Measurements from ENCODE around the gene EGLN3. TPM values are rescaled to one million over a fixed set of nuclear protein-coding genes. Genes with fewer than 3 reads are reported as not detected.

The EGLN3 gene
- total RNA-seq, 4 donors from 2014 or later, result 3.1 to 19.2 (median 4.7) TPM

DNA sequence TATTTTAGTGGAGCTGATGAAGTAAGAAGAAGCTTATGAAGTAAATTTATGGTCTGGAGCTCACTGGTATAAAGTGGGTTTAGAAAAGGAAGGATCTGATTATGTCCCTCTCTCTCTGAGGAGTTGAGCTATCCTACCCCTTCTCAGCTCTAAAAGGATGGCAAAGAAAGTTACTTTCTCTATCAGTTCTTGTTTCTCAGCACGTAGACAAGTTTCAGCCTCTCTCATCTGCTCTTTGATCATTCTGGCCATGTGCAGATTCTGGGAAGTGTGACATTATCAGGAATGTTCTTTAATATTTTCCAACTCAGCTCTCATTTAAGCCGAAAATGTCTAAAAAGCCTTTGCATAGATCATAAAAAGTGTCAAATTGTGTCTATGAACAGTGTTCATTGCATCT lies 5.8 kb upstream of the EGLN3 start:
- no peak for DNase-seq (ENCODE audit: low spot score)
- no peak for TF ChIP-seq CTCF (IDR thresholded peaks at IDR 0.05)
- ATAC-seq (ENCODE audit: low FRiP score), result no peak

DNA sequence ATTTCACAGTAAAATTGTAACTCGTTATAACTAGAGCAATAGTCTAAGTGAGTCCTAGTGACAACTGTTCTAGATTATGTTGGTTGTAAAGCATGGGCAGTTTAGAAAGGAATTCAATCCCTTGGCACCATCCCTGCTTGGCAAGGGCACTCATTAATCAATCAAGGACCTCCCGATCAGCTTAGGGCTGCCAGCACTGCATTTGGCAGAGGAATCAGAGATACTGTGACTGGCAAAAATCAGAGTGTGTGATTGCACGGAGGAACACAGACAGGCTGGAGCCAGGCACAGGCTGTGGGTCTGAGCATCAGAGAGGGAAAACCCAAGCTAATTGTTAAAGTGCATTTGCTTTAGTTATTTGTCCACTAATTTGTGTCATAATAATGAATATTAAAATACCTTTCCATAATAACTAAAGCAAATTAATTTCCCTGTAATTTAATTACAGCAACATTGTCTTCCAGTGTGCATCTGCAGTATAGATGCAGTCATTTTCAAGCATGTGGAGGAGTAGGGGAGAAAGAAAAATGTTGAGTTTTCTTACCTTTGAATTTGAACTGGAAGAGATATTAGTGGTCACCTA lies 3.2 kb upstream of the EGLN3 start:
- DNase-seq (ENCODE audit: low spot score) (no peak), ATAC-seq (ENCODE audit: low FRiP score) (no peak)
- no peak for TF ChIP-seq CTCF (IDR thresholded peaks at IDR 0.05)

- TF ChIP-seq CTCF (IDR thresholded peaks at IDR 0.05), result no peak
- no peak for ATAC-seq (ENCODE audit: low FRiP score)
- no peak for DNase-seq (ENCODE audit: low spot score)
Observed at GRCh38 chr14:33952541-33952940, 1.7 kb upstream of the EGLN3 start.

- DNase-seq (ENCODE audit: low spot score), result no peak
- no peak for TF ChIP-seq CTCF (IDR thresholded peaks at IDR 0.05)
- no peak for ATAC-seq (ENCODE audit: low FRiP score)
Observed at GRCh38 chr14:33951183-33951840, 438 bp upstream of the EGLN3 start.

GRCh38 chr14:33949411-33949893 lies 1.4 kb downstream of the EGLN3 start:
- ATAC-seq (ENCODE audit: low FRiP score), result no peak
- no peak for TF ChIP-seq CTCF (IDR thresholded peaks at IDR 0.05)

GRCh38 chr14:33948869-33949408 lies 1.9 kb downstream of the EGLN3 start:
- no peak for DNase-seq (ENCODE audit: low spot score)
- no peak for TF ChIP-seq CTCF (IDR thresholded peaks at IDR 0.05)
- no peak for ATAC-seq (ENCODE audit: low FRiP score)

More at GRCh38 chr14:33949411-33949893, 1.4 kb downstream of the EGLN3 start:
- DNase-seq (ENCODE audit: low spot score), result no peak

All from omental fat pad (tissue), 4 donors.